OCI-LY1 (cell line): ENCODE measurements around the gene POLRMT.

Experiments used
- EZH2 ChIP-seq: fragments of 200-600 bp; sonication (generic), shearing (Covaris generic); IDR thresholded peaks from 2 replicates; pipeline ENCODE4 v1.8.0; 2017; ENCODE audit warnings: borderline replicate concordance, mixed run types, mild to moderate bottlenecking, antibody characterized with exemption, low read length, moderate library complexity, mixed read lengths
- TF ChIP-seq, protein P1 (sequence below): fragments of 200-600 bp; sonication (generic), shearing (Covaris generic); IDR thresholded peaks from 2 replicates; pipeline ENCODE4 v1.5.1; 2017; ENCODE audit warnings: mild to moderate bottlenecking, antibody characterized with exemption, low read length, moderate library complexity, mixed read lengths

DNA sequence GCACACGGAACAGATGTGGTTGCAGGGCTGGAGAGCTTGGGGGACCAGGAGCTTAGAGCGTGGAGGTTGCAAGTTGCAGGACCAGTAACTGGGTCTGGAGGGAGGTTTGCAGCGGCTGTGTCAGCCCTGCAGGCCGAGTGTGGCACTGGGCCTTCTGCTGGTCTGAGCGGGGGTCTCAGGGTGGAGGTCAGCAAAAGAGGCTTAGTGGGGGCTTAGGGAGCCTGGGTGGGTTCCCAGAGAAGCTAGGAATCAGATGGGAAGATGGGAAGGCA, 49.4 kb downstream of the POLRMT start:
- TF ChIP-seq EZH2: no peak
- TF ChIP-seq, protein P1, sequence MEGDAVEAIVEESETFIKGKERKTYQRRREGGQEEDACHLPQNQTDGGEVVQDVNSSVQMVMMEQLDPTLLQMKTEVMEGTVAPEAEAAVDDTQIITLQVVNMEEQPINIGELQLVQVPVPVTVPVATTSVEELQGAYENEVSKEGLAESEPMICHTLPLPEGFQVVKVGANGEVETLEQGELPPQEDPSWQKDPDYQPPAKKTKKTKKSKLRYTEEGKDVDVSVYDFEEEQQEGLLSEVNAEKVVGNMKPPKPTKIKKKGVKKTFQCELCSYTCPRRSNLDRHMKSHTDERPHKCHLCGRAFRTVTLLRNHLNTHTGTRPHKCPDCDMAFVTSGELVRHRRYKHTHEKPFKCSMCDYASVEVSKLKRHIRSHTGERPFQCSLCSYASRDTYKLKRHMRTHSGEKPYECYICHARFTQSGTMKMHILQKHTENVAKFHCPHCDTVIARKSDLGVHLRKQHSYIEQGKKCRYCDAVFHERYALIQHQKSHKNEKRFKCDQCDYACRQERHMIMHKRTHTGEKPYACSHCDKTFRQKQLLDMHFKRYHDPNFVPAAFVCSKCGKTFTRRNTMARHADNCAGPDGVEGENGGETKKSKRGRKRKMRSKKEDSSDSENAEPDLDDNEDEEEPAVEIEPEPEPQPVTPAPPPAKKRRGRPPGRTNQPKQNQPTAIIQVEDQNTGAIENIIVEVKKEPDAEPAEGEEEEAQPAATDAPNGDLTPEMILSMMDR: no peak
